Islet precursor cell (in vitro differentiated cells): ENCODE results near the gene TMEM213.
"Not testable (repeated sequence)": the region's sequence is repeated elsewhere in the genome, so short reads cannot be mapped to it uniquely, and the experiment has no call there.

Source experiments
- DNase-seq: peaks from one replicate; pipeline ENCODE4 v3.0.0-alpha.2; 2018

The TMEM213 gene

GRCh38 chr7:138798836-138799235, 1.0 kb downstream of the TMEM213 start:
- no peak for DNase-seq

- no peak for DNase-seq
Measured at GRCh38 chr7:138799336-138800000, 1.7 kb downstream of the TMEM213 start.

- DNase-seq, result no peak
Measured at GRCh38 chr7:138801256-138801655, 3.5 kb downstream of the TMEM213 start.

- no peak for DNase-seq
Measured at GRCh38 chr7:138802706-138803105, 4.9 kb downstream of the TMEM213 start.

- DNase-seq, result no peak
Measured at GRCh38 chr7:138804618-138805017, 6.8 kb downstream of the TMEM213 start.

- no peak for DNase-seq
Measured at GRCh38 chr7:138809346-138809745, 11.6 kb downstream of the TMEM213 start.

- not testable (repeated sequence) for DNase-seq
Measured at GRCh38 chr7:138811327-138811726, 13.5 kb downstream of the TMEM213 start.

- no peak for DNase-seq
Measured at GRCh38 chr7:138813945-138814344, 16.2 kb downstream of the TMEM213 start.

- DNase-seq, result no peak
Measured at GRCh38 chr7:138814816-138815332, 17.1 kb downstream of the TMEM213 start.

- DNase-seq, result no peak
Measured at GRCh38 chr7:138816650-138817049, 18.9 kb downstream of the TMEM213 start.

GRCh38 chr7:138819625-138820024, 21.8 kb downstream of the TMEM213 start:
- no peak for DNase-seq

GRCh38 chr7:138821912-138822311, 24.1 kb downstream of the TMEM213 start:
- no peak for DNase-seq

GRCh38 chr7:138822867-138823535, 25.2 kb downstream of the TMEM213 start:
- DNase-seq, result no peak

- DNase-seq, result no peak
Measured at GRCh38 chr7:138825049-138825721, 27.4 kb downstream of the TMEM213 start.

- no peak for DNase-seq
Measured at GRCh38 chr7:138828302-138828701, 30.5 kb downstream of the TMEM213 start.

GRCh38 chr7:138829335-138829734, 31.5 kb downstream of the TMEM213 start:
- no peak for DNase-seq

GRCh38 chr7:138832966-138833365, 35.2 kb downstream of the TMEM213 start:
- DNase-seq, result no peak

- no peak for DNase-seq
Measured at GRCh38 chr7:138833596-138833995, 35.8 kb downstream of the TMEM213 start.

- DNase-seq, result no peak
Measured at GRCh38 chr7:138834583-138834982, 36.8 kb downstream of the TMEM213 start.

GRCh38 chr7:138835087-138835486, 37.3 kb downstream of the TMEM213 start:
- DNase-seq, result no peak

- DNase-seq, result no peak
Measured at GRCh38 chr7:138837627-138838026, 39.8 kb downstream of the TMEM213 start.

GRCh38 chr7:138838166-138838565, 40.4 kb downstream of the TMEM213 start:
- DNase-seq, result no peak

- DNase-seq, result peak; percentile 90
Measured at GRCh38 chr7:138842111-138842510, 44.3 kb downstream of the TMEM213 start.
